ENCODE results near the gene ZFP1. TPM values are rescaled to one million over a fixed set of nuclear protein-coding genes. Genes with fewer than 3 reads are reported as not detected.

Gene ZFP1
- total RNA-seq, 1 experiment from 2014 or later, result 14.4 TPM

DNA sequence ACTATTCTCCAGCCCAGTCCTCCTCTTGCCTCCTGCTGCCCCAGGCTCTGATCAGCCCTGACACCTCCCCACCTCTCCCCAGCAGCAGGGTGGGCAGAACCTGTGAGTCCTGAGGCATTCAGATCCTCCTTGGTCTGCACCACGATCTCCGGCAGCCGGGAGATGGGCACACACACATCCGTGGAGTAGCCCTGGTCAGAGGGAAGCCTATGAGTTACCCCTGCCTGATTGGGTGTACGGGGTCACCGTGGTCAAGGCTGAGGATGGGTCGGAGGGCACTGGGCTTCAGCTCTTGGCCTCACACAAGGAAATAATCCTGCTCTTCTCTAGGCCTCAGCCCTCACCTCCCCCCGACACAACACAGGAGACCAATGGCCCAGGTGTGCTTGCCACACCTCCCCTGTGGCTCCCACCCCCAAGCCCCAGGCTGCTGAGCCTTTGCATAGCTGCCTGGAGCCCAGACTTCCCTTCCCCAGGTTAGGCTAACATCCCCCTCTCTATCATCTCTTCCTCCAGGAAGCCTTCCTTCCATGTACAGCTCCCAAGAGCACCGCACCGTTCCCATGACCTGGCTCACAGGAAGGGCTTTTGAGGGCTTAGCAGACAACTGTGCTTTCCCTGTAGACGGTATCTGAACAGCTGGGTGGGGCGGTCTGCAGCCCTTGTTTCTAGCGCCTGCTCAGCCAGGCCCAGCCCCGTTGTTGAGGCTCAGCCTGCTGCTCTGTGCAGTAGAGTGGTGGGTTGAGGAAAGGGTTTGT is 35.4 kb upstream of the ZFP1 start:
- no peak for DNase-seq (ENCODE audit: low read depth)

DNA sequence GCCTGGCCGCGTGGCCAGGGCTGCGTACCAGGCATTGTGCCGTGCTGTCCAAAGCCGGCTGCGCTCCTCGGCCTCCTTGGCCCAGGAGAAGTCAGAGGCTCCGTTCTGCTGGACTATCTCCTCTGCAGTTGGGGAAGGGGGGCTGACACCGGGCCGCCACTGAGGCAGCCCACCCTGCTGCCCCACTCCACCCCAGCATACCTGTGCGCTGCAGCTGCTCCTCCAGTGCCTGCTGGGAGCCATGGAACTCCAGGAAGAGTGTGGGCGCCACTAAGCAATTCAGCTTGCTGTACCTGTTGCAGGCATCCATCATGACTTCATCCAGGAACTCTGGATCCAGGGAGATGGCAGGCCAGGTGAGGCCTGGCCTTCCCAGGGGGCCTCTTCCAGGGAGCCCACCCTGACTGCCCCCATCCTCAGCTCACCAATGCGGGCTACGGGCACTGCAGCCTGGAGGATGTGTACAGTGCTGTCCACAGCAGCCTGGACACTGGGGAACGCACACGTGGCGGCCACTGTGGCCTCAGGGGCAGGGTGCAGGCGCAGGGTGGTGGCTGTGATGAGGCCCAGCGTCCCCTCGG is 34.7 kb upstream of the ZFP1 start:
- no peak for DNase-seq (ENCODE audit: low read depth)

DNA sequence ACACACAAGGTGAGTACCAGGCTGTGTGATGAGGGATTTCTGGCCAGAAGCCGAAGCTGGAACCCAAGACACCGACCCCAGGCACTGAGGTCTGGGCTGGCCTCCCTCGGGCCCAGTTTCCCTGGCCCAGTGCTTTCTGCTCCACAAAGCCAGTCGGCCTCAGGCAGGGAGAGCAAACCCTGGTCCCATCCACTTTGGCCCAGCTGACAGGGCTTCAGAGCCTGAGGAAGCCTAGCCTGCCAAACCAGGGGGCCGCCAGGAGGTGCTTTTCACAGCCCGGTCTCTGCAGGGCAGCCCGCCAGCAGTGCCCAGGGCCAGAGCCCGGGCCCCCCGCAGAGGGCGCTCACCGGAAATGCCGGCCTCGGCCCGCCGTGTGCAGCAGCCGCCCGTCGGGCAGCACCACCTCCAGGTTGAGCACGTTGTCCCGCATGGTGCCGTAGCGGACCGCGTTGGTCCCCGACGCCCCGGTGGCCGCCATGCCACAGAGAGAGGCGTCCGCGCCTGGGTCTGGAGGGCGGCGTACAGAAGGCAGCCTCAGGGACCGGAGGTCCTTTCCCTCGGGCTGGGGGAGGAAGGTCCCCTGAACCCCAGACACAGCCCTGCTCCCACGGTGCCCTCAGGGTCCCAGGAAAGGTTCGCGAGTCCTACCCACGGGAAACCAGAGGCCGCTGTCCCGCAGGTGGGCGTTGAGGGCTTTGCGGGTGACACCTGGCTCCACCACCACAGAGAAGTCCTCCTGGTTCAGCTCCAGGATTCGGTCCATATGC is 34.0 kb upstream of the ZFP1 start:
- no peak for DNase-seq (ENCODE audit: low read depth)

DNA sequence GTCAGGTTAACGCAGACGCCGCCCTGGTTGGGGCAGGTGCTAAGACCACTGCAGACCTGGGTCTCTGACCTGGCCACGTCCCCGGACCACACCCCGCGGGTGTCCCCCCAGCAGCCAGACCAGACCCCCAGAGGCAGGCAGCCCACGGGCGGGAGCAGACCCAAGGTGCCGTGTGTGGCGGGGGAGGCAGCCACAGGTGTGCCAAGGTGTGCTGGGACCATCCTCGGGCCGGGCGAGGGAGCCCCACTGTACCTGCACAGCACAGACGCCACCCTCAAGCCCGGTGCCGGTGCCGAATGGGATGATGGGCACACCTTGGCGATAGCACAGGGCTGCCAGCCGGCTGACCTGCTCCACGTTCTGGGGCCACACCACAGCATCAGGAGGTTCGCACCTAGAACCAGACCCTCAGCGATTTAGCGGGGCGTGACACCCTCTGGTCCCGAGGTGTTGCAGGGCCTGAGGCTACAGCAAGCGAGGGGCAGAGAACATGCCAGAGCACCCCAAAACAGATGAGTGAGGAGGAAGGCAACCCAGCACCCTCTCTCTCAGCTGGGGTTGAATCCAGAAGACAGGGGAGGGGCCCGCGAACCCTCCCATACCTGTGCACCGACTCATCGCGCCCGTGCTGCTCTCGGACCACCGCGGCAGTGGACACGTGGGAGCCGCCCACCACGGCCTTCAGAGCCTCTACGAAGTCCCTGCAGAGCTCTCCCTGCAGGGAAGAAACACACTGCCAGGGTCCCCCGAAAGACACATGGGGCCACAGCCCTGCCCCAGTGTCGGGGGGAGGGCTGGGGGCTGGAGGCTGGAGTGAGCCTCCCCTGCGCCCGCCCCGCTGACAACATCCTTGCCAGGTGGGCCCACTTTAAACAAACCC is 33.1 kb upstream of the ZFP1 start:
- DNase-seq (ENCODE audit: low read depth), result no peak

DNA sequence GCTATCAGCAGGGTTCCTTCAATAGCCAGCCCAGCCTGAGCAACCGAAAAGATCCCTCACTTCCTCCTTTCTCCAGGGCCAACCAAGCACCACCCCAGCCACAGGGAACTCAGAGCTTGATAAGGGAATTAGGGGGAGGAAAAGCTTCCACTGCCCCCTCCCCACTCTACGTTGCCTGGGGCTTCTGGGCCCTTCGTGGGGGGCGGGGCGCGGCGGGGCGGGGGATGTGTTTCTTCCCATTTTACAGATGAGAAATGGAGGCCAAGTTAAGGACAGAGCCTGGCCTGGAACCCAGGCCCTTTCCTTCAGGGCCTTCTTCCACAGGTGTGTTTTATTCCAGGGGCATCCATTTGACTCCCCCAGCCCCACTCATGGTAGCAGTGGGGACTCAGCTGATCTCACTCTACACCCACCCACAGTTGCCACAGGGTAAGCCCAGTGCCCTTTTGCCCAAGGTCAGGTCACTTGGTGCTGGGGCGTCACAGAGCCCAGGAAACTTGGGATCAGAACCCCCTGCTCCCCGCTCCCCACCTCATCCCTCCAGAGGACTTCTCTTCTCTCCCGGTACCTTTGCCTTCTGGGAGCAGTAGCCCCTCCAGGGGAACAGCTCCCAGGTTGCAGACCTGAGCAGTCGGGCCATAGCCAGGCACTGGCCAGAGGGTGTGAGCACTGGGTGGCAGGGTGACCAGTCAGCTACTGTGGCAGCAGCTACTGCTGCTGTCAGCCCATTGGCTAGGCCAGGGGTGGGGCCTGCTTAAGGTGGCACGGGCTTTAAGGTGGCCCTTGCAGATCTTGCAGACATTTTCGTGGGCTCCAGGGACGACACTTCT is 32.0 kb upstream of the ZFP1 start, which contains the start of gene LDHD:
TSS of gene LDHD (minus strand) at position 700 of the 830 bp plus-strand sequence. CDS start at position 640, 60 bp downstream.
- peak; percentile 71 for DNase-seq (ENCODE audit: low read depth)

DNA sequence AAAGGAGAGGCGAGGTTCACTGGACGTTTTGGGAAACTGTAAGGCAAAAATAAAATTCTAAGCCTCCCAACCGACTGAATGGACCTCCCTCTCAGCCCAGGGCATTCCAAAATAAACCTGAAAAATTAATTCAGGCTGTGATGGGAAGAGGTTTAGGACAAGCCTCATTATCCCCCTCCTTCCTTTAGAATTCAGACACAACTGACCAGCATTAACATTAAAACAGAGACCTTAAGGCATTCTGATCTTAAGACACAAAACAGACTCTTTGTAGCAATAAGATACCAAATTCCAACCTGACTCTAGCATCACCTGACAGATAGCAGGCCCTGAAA is 31.4 kb upstream of the ZFP1 start:
- DNase-seq (ENCODE audit: low read depth), result no peak

DNA sequence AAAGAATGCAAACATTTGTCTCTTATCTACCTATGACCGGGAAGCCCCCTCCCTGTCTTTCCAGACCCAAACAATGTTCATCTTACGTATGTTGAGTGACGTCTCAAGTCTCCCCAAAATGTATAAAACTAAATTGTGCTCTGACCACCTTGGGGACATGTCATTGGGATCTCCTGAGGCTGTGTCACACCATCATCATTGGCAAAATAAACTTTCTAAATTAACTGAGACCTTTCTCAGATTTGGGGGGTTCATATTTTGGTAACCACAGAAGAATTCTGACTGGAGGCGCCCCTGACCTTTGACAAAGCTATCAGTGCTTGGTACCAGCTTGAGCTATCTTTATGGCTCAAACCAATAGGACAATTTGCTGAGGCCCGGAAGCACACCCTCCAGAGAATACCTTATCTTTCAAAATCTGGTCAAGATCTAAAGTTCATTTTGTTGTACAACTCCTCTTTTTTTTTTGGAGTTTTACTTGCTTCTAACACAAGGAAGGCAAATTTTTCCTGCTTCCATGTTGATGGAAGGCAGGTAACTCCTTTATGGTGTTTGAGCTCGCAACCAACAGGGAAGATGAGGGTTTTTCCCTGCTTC is 29.3 kb upstream of the ZFP1 start:
- DNase-seq (ENCODE audit: low read depth), result no peak

DNA sequence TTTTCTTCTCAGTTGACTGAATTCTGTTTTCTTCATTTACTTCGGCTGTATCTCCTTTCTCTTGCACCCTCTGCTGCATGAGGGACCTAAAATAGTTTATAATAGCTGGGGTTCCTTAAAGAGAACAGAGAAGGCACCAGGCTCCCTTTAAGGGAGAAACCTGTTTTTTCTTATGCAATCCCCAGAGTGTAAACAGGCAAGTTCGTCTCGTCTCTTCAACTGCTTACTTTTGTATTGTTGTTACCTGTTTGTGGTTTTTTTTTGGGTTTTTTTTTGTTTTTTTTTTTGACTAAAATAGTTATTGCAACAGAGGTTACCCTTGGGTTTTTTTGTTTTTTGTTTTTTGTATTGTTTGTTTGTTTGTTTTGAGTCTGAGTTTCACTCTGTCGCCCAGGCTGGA is 28.1 kb upstream of the ZFP1 start:
- DNase-seq (ENCODE audit: low read depth), result no peak

DNA sequence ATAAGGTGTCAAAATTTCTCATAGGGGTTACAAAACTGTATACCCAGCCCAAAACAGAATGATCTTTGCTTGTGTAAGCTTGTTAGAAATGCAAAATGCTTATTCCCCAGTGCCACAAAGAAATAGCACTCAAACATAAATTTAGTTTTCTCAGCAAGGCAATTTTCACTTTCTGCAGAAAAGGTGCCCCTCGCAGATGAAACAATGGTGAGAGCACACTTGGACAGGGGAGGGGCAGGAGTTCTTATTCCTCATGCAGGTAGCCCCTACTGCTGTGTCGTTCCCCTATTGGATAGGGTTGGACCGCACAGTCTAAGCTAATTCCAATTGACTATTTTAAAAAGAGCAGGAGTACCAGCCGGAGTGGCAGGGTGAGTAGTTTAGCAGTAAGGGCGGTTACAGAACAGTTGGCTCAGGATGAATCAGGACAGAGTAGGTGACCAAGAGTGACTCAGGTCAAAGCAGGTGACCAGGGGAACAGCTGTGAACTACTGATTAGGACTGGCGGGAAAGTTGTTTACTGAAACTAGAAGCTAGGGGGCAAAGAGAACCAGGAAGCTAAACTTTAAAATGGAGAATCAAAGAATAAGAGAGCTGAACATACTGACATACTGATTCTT is 26.3 kb upstream of the ZFP1 start:
- DNase-seq (ENCODE audit: low read depth), result no peak

DNA sequence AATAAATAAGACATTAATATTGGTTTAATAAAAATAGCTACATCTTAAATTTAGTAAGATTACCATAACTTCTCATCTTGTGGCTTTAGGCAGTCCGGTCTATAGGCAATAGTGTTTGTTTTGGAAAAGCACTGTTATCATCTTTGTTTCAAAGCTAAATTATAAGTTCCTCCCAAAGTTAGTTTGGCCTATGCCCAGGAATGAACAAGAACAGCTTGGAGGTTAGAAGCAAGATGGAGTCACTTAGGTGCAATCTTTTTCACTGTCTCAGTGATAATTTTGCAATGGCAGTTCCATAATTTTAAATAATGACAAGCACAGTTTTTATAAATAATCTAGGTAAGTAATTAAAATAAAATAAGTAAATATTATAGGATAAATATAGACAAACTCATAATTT is 25.7 kb upstream of the ZFP1 start:
- no peak for DNase-seq (ENCODE audit: low read depth)

DNA sequence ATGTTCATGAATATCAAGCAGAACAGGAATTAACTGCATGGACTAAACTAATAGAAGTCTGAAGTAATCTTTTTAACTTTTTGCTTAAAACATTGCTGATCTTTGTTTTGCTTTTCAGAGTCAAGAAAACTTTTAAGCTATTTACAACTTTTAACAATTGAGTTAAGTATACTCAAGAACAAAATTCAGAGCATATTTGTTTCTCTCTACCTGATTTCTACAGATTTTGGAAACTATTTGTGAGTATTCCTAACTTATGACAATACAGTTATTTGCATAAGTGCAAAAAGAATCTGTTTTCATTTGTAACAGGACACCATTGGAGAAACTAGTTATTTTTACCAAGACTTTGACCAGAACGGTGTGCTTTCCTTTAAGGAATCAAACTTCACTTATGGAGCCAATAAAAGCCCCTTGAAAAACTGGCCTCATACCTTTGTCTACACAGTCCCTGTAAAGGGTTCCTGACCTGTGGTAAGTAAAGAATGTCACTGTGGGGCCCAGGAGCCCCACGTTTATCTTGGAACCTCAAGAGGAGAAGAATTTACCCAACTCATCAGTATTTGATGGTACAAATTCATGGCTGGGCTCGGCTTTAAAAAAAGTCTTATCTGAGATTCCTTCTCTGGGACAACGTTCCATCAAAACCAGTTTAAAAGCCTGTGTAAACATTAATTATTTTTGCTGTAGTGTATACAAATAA is 20.5 kb upstream of the ZFP1 start:
- no peak for DNase-seq (ENCODE audit: low read depth)

DNA sequence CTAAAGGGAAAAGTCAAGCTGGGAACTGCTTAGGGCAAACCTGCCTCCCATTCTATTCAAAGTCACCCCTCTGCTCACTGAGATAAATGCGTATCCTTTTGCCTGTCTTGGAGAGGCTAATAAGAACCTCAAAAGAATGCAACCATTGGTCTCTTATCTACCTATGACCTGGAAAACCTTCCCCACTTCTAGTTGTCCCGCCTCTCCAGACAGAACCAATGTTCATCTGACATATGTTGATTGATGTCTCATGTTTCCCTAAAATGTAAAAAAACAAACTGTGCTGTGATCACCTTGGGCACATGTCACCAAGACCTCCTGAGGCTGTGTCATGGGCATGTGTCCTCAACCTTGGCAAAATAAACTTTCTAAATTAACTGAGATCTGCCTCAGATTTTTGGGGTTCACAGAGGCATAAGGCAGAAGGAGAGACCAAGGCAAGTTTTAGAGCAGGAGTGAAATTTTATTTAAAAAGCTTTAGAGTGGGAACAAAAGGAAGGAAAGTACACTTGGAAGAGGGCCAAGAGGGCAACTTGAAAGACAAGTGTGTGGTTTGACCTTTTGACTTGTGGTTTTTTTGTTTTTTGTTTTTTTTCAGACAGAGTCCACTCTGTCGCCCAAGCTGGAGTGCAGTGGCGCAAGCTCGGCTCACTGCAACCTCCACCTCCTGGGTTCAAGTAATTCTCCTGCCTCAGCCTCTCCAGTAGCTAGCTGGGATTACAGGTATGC is 18.7 kb upstream of the ZFP1 start:
- peak; percentile 74 for DNase-seq (ENCODE audit: low read depth)

DNA sequence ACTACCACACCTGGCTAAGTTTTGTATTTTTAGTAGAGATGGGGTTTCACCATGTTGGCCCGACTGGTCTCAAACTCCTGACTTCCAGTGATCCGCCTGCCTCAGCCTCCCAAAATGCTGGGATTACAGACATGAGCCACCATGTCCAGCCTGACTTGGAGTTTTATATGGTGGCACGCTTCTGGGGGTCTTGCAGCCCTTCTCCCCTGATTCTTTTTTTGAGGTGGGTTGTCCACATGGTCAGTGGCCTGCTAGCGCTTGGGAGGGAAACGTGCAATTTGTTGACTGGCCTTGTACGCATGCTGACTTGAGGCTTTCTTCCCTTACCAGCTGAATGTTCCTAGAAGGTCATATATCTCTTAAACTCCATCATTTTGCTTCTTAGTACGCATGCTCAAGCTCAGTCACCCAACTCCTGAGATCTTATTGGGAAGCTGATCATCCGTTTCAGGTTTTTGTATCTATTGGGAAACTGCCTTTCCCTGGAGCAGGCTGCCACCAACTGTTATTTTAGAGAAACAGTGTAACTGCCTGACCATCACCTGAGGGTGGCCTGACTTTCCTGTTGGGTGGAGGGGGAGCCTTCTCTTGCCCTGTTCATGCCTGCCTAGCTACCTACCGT is 18.1 kb upstream of the ZFP1 start:
- DNase-seq (ENCODE audit: low read depth), result peak; percentile 25

DNA sequence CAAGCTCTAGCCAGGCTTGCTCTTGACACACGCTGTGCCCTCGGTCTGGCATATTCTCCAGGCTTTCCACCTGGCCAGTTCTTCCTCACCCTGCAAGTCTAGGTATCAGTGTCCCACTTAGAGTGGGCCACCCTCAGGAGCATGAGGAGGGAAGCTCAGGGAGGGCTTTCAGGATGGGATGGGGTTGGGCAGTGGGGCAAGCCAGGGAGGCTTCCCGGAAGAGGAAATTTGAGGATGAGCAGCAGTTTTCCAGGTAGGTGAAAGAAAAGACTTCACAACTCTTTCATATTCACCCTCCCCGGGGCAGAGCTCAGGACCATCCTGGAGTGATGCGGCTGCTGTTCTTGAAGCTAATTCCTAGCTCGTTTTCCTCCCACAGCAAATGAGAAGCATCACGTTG is 17.2 kb upstream of the ZFP1 start:
- no peak for DNase-seq (ENCODE audit: low read depth)

DNA sequence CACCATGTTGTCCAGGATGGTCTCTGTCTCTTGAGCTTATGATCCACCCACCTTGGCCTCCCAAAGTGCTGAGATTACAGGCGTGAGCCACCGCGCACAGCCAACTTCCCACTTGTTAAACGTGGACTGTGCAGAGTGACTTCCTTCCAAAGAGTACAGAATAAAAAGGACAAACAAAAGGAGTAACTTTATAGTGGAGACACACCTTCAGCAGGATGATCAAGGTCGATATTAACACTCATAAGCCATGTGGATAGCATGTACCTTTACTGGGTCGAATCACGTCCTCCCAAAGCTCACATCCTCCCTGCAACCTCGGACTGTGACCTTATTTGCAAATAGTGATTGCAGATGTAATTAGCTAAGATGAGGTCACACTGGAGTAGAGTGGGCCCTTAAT is 10.1 kb upstream of the ZFP1 start:
- DNase-seq (ENCODE audit: low read depth), result no peak

DNA sequence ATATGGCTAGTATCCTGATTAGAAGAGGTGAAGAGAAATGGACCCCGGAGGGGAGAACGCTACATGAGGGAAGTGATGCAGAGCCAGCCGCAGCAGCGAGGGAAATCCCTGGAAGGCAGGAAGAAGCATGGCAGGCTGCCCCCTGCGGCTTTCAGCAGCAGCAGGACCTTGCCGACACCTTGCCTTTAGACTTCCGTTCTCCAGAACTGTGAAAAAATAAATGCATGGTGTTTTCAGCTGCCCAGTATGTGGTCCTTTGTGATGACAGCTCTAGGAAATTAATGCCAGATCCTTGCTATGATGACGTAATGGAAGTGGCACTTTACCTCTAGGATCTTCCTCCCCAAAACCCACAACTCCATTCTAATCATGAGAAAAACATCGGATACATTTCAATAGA is 9.7 kb upstream of the ZFP1 start:
- peak; percentile 51 for DNase-seq (ENCODE audit: low read depth)

DNA sequence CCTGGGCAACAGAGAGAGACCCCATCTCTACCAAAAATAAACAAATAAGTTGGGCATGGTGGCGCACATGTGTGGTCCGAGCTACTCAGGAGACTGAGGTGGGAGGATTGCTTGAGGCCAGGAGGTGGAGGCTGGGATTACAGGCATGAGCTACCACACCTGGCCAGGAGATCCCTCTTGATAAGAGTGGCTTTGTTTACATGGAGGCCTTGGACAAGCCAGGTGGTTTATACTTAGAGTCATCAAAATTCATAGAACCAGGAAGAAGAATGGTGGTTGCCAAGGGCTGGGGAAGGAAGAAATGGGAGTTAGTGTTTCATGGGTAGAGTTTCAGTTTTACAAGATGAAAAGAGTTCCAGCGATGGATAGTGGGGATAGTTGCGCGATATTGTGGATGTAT is 8.8 kb upstream of the ZFP1 start:
- no peak for DNase-seq (ENCODE audit: low read depth)

DNA sequence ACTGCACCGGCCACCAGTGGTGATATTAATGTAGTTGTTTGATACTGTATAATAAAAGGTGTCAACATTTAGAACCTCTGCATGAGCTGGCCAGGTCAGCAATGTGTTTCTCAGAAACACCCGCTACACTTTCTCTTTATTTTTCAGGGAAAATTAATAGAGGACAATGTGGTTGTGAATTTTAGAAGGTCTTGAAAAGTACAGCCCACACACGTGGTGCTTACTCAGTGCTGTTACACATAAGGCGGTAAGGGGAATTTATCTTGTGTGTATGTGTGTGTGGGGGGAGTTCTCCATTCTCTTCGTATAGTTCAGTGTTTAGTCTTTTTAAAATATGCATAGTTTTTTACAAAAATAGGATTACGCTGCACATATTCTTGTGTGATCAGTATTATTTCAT is 4.4 kb upstream of the ZFP1 start:
- no peak for DNase-seq (ENCODE audit: low read depth)

DNA sequence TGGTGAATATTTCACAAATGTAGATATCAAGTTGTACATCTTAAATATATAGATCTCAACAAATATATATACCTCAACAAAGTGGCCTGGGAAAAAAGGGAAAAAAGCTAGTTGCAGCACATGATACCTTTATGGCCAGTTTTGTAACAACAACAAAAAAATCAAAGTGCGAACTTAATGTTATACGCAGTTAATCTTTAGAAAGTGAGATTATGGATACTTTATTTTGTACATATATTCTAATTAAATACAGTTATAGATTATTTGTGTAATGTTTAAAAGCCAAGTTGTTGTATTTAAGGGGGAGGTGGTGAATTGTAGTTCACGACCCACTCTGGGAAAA is 385 bp upstream of the ZFP1 start:
- no peak for DNase-seq (ENCODE audit: low read depth)
